C4-2B (cell line): ENCODE results near the gene ZNF429.

Source experiments
- H3K27ac ChIP-seq: fragments of 450-650 bp; 2 replicates; pipeline ENCODE4 v1.5.1; 2017
- ZFX ChIP-seq: fragments of 450-650 bp; IDR thresholded peaks from 2 replicates; pipeline ENCODE4 v1.6.1; 2017
- TF ChIP-seq, protein P1 (sequence below): fragments of 450-650 bp; conservative IDR thresholded peaks from 2 replicates; pipeline ENCODE4 v1.5.1; 2017; ENCODE audit warnings: mild to moderate bottlenecking

The ZNF429 gene

DNA sequence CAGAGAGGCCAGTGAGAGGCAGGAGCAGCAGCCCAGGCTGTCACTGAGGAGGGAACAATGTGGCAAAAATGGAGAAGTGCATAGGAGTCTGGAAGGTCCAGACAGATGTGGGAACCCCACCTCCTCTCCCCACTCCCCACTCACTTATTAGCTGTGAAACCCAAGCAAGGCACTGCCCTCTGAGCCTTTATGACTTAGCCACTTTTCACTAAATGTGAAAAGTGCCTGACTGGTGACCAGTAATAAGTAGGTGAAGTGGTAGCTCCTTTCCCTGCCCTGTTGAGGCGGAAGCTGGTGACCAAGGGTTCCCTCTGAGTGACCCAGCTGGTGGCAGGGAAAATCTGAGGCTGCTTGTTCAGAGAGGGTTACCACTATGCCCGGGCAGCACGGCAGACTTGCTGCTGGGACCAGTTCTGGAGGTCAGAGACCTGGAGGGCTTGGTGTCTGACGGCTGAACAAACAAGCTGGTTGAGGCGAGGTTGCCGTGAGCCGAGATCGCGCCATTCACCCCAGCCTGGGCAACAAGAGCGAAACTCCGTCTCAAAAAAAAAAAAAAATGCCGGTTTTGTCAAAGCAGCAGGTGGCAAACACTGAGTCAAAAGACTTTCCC, 80.0 kb downstream of the ZNF429 start:
- H3K27ac ChIP-seq, result no peak overlapping the region
- TF ChIP-seq ZFX, result no peak
- TF ChIP-seq, protein P1, sequence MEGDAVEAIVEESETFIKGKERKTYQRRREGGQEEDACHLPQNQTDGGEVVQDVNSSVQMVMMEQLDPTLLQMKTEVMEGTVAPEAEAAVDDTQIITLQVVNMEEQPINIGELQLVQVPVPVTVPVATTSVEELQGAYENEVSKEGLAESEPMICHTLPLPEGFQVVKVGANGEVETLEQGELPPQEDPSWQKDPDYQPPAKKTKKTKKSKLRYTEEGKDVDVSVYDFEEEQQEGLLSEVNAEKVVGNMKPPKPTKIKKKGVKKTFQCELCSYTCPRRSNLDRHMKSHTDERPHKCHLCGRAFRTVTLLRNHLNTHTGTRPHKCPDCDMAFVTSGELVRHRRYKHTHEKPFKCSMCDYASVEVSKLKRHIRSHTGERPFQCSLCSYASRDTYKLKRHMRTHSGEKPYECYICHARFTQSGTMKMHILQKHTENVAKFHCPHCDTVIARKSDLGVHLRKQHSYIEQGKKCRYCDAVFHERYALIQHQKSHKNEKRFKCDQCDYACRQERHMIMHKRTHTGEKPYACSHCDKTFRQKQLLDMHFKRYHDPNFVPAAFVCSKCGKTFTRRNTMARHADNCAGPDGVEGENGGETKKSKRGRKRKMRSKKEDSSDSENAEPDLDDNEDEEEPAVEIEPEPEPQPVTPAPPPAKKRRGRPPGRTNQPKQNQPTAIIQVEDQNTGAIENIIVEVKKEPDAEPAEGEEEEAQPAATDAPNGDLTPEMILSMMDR, result no peak

DNA sequence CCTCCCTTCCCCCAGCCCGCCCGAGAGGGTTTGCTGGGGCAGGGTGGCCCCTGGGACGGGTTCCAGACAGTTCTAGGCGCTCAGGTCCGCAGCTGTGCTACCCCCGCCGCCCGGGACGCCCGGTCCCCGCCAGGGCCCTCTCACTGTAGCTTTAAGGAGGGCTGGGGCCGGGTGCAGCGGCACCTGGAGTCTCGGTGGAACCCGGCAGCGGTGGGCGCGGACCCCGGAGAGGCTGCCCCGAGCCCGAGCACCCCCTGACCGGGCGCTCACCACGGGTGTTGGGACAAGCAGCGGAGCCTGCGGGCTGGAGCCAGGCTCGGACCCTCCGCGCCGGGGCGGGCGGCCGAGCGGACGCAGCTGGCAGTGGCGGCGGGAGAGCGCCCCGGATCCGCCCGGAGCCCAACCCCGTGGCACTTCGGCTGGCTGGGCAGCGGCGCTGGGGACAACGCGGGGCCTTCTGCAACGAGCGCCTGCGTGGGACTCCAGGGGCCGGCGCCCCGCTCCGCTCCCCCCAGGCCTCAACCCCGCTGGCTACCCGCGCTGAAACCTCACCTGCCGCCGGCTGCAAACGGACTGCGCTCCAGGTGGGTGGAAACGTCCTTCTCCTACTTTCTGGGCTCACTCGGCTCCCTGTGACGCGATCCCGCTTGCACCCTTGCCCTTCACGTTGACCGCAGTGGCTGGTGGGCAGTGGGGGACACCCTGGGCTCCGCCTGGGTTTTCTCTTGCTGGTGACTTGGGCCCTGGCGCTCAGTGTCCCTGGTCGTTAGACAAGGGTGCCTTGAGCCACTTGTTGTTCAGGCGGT, 81.1 kb downstream of the ZNF429 start:
- no peak for TF ChIP-seq ZFX
- TF ChIP-seq, protein P1, result no peak
- no peak overlapping the region for H3K27ac ChIP-seq

DNA sequence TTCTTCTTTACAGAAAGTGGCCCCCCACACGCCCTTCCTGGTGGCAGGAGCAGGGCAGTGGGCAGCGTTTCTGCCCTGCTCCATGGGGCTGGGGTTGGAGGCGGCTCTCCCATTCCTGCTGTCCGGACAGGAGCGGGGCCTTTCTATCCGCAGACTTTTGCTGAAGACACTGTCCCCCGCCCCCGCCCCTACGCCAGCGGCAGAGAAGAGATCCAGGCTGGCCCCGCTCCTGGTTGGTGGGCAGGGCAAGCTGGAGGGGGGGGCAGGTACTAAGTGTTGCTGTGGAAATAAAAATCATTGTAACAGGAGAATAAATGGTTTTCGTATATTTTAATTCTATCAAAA, 81.7 kb downstream of the ZNF429 start:
- TF ChIP-seq, protein P1, result no peak
- no peak for TF ChIP-seq ZFX
- H3K27ac ChIP-seq, result no peak overlapping the region

DNA sequence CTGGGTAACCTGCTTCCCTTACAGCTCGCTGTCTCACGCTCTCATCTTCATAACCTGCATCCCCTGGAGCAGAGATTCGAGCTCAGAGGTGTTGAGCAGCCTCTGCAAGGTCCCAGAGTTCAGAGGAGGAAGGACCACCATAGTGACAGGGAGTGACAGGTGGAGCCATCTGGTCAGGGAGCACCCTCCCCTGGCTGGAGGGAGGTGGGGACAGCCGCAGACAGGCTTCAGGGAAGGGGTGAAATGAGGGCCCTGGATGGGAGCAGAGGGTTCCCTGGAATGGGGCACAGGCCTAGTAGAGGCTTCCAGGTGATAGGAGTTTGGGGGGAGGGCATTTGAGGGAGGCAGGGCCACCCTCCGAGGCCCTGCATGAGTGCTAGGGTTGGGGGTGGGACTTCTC, 82.1 kb downstream of the ZNF429 start:
- TF ChIP-seq, protein P1, result no peak
- TF ChIP-seq ZFX, result no peak
- no peak overlapping the region for H3K27ac ChIP-seq

DNA sequence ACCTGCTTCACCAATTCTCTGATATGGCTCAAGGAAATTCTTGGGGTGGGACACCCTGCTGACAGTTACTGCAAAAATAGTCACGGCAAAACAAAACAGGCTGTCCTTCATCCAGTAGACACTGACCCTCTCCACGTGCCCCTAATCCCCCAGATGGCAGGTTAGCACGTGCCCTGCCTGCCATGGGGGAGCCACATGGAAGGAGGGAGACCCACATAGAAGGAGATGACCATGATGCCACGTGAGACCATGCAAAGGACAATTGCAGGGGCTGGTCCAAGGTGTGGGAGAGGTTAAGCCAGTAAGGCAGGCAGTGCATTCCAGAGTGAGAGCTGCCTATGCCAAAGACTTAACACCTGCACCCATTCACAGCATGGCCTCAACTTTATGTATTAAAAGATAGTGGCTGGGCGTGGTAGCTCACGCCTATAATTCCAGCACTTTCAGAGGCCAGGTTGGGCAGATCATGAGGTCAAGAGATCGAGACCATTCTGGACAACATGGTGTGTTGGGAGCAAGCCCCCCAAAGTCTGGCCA, 82.7 kb downstream of the ZNF429 start:
- TF ChIP-seq, protein P1, result no peak
- no peak overlapping the region for H3K27ac ChIP-seq

DNA sequence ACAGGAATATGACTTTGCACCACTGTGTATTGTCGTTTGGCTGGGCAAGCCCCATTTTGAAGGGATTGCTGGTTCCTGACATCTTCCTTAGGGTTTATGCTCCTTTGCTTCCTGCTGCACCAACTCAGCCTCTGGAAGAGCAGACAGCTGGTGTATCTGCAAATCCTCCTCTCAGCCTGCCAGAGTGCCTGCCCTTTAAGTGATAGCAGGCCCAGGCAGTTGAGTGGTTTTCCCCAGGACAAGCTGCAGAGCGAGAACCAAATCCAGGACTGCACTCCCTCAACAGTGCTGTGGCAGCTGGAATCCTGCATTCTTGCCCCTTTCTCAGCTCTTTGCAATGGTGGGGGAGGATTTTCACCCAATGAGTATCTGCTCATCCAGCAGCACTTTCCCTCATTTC, 85.5 kb downstream of the ZNF429 start:
- H3K27ac ChIP-seq, result no peak overlapping the region
- TF ChIP-seq ZFX, result no peak
- TF ChIP-seq, protein P1, result no peak

DNA sequence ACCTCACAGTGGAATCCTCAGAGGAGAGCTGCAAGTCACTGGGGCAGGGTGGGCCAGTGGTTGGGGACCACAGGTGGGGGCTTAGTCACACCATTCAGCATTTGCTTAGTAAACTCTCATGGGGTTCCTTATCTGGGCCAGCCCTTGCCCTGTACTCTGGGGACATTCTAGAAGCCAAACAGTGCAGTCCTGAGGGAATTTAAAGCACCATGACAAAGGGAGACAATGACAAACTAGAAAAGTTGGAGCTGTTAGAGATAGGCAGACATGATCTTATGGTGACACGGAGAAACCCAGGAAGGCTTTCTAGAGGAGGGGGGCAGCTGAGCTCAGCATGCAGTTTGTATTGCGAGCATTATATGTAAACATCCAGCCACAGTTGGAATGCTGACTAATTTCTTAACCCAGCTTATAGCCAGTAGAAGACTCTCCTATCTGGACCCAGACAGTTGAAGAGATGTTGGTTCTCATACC, 87.6 kb downstream of the ZNF429 start:
- TF ChIP-seq, protein P1, result no peak
- no peak for TF ChIP-seq ZFX
- no peak overlapping the region for H3K27ac ChIP-seq
